Stimulated activated CD8-positive, alpha-beta memory T cell treated with anti-CD3 and anti-CD28 coated beads, Interleukin-12 subunit alpha, Interleukin-12 subunit beta, amount 100 ng/mL, for 24 hours (primary cell): ENCODE measurements around the gene NT5C2.

Source experiments
- DNase-seq: peaks from one replicate; pipeline ENCODE4 v3.0.0-alpha.2; 2020; ENCODE audit errors: extremely low read depth

Gene NT5C2

DNA sequence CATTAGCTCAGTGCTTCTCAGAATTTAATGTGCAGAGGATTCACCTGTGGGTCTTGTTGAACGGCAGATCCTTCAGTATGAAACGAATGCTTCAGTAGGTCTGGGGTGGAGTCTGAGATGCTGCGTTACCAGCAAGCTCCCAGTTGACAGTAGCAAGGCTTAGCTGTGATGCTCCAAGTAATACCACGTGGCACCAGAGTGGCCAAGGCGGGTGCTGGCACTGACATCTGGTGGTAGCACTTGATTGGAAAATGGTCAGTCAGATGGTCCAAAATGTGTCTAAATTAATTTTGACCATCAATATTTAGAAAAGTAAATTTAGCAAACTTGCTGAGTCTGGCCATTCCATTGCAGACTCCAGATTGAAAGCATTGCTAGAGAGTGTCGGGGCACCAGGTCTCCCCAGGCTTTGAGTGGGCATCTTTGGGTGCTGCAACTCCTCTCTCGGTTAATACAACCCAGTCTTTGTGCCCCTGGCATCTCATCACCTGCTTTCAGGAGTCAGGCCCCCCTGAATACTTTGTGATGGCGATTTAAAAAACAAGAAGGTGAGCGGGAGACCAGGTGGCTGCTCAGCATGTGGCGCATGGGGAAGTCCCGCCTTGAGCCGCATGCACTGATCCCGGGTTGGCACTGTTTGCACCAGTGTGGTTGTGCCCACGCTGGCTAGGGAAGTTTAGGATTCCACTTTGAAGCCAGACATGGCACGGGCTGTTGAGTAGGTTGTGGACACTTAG is 130.1 kb downstream of the NT5C2 start:
- DNase-seq: no peak

DNA sequence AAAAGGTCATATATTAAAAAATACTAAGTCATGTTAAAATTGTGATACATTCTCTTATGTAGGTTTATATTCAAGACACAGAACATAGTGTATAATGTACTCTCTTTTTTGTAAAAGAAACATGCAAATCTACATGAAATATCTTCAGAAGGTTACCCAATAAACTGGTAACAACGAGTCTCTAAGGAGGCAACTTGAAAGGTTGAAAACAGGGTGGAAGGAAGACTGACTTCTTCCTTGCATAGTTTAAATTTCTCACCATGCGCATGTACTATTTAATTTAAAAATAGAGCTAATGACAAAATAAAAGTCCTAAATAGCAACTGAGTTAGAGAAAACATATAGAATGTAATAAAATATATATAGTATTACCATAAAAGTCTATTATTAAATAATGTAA is 132.5 kb downstream of the NT5C2 start:
- DNase-seq: no peak

DNA sequence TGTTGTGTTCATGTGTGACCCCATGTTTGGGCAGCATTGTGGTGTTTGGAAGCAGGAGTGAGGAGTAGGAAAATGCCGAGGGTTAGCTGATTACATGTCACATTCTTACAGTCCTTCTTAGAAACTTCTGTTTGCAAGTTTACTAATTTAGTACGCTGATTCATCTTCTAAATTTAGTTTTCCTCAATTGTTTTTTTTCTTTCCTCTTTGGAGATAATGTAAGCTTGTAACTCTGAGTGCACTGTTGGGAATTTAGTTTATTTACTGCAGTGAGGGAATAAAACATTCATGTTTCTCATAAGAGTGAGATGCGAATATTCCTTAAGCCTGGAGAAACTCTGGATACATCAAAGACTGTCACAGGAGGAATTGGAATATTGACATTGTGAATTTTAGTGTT is 135.0 kb downstream of the NT5C2 start:
- no peak for DNase-seq

DNA sequence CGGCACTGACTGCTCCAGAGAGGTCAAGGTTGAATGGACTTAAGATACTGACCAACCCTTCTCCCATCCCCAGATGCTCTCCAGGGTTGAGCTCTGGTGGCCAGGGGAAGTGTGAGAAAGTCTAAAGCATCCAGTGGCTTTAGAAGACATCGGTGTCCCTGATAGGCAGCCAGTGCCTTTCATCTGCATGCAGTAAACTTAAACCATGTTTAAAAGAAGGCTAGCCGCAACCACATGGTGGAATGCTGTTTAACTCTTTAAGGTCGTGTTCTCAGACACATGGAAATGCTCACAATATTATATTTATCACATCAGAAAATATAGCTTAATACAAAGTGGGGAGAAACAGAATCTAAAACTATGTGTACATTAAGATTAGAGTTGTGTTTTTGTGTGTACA is 138.0 kb downstream of the NT5C2 start:
- DNase-seq: no peak

DNA sequence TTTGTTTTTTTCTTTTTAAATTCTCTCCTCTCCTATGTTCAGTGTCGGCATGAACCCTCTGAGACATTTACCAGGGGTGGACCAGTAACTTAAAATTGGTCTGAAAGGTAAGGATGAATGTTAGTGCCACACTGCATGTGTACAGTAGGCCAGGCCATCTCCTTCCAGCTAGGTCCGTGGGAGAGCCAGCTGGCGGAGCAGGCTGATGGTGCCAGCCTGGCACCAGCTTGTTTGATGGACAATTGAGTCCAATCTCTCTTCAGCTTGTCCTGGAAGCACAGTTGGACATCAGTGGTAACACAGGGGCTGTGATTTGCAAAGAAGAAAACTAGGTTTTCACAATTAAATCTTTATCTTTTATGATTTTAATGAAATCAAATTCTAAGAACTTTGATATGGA is 138.5 kb downstream of the NT5C2 start:
- no peak for DNase-seq

DNA sequence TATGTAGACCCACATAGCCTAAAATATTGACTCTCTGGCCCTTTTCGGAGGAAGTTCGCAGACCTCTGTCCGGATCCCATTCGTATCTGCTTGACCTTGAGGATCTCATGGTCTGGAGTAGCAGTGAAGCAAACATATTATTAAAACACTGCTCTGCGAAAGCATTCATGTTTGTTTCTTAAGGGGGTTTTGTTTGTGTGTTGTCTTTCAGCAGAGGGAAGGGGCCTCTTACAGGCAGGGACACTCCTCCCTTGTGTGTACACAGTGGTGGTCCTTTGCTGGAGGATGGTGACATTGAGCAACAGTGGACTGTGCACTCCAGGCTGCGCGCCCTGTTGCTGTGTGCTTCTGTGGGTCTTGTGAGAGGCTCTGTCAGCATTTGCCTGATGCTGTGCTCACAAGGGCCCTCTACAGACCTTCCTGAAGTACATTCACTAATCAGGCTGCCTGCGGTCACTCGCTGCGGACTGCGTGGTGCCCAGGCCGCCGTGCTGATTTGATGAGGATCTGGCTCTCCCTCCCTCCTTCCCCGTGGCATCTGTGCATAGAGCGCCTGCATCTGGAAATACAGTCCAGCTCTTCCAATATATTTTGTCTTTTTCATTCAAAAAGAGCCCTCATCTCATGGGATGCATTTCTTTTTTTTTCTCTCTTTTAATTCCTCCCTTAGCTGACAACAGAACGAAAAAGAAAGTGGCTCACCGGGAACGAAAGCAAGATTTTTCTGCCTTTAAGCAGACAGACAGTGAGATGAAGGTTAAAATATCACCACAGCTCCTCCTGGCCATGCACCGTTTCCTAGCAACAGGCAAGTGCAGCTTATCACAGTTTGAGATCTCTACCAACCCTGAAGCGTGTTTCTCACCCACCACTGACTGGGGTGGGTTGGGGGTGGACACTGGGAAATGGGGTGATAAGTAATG is 139.2 kb downstream of the NT5C2 start:
- DNase-seq: no peak

DNA sequence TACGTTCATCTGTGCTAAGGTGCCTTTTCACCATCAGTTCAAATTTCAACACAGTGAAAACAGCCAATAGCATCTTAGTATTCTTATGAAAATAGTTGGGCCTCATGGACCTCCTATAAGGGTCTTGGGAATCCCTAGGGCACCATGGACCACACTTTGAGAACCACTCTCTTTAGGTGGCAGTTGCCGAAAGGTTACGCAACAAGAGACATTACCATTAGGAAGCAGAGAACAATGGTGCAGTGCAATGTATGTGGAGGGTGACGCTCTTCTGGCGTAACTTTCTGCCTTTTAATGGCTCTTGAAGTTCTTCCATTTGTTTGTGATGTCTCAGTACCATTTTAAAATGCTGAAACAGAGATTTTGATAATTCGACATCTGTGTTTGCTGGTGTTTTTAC is 143.8 kb downstream of the NT5C2 start:
- no peak for DNase-seq

DNA sequence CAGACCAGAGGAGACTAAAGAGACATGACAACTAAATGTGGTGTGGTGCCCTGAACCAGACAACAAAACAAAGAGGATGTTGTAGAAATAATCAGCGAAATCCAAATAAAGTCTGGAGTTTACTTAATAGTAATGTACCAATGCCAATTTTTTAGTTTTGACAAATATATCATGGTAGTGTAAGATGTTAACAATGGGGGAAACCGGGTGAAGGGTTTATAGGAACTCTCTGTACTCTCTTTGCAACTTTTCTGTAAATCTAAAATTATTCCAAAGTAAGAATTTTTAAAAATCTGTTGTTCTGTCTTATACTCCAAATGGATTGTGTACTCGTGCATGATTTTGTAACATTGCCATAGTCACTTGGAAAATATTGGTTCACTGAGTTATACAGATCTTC is 145.7 kb downstream of the NT5C2 start:
- DNase-seq: no peak

DNA sequence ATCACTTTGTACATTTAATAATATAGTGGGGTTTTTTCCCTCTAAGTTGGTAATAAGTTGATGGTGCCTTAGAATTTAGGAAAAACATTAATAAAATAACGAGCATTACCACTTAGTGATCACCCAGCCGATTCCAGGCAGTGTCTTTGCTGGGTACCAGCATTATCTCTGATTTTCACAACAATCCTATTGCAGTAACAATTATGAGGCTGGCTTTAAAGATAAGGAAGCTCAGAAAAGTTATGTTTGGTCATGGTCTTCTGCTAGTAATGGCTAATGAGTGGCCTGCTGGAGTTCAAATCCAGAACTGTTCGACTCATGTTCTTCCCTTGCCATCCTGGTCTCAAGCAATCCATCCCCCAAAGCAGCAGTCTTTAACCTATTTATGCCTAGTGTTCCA is 147.1 kb downstream of the NT5C2 start:
- no peak for DNase-seq

DNA sequence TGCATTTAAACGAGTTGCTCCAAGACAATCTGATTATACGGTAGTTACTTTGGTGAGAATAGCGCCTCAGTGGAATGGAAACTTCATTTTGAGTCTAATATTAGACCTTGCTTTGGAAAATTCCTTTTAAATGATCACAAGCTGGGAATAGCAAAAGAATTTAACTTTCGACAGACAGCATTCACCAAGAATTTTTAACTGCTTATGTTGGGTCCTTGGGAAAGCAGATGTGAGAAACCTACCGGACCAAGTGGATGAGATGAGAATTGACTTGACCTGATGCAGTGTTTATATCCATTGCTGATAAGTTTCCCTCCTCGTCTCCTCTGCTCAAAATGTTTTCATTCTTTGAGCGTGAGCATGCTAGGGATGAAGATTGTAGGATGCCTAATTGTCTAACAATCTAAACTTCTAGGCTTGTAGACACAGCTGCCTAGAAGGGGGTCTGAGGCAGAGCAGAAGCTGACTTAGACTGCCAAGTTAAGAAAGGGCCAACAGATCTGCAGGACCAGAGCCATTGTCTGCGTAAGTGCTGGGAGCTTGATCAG is 148.1 kb downstream of the NT5C2 start:
- DNase-seq: no peak

DNA sequence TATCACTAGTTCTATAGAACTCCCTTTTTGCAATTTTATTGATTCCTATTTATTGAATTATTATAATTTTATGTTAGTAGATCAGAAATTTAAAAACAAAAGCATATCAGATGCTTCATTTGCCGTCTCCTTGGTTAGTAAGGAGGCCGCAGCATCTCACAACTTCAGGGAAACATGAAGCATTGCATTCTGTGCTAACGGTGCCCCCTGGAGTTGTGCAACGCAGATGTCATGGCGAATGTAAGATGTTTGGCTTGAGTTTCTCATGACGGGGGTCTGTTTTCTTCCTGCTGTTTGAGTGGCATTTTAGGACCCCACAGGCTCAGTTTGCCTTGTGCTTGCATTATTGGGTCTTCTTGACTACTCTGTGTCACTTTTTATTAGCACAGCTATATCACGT is 150.2 kb downstream of the NT5C2 start:
- DNase-seq: no peak

DNA sequence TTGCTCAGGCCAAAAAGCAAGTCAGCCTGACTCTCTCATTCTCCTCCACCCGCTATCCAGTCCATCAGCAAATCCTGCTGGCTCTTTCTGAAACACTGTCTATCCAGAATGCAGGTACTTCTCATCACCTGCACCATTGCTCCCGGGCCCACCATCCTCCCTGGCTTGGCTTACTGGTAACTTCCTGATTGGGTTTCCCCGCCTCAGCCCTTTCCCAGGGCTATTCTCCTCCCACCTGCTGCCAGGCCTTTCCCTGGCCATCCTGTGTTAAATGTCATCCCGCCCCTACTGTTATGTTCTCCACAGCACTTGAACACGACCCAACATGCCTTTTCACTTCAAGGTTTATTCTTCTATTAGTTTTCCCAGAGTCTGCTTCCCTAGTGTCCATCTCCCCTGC is 150.9 kb downstream of the NT5C2 start:
- no peak for DNase-seq

DNA sequence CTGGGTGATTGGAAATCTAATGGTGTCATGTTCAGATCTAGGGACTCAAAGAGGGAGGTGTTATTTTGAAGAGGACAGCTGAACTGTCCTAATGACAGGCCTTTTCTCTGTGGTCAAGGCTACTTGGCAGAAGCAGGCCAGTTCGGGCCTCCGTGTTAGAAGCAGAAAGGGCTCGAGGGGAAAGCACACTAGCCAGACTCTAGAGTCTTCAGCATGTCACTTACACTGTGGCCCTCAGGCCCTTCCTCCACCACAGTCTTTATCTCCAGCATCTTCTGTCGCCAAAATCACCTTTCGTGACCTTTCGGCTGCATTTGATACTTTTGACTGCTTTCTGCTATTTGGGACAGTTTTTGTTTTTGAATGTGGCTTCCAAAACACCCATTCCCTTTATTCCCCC is 151.7 kb downstream of the NT5C2 start:
- no peak for DNase-seq

DNA sequence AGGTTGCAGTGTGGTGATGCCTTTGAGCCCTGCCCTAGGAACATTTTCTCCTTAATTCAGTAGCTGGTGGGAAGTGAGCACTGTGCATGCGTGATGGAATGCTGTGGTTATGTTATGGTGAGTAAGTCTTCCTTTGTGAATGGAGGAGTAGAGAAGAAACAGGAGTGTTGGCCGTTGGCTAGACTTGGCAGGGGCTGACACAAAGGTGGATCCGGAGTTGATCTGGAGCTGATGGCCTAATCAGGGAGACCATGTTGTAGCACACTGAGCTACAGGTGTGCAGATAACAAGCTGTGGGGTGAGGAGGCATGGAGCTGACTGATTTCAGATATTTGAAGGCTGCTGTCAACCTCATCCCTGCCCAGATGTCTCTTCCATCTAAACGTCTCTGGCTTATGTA is 152.7 kb downstream of the NT5C2 start:
- no peak for DNase-seq

DNA sequence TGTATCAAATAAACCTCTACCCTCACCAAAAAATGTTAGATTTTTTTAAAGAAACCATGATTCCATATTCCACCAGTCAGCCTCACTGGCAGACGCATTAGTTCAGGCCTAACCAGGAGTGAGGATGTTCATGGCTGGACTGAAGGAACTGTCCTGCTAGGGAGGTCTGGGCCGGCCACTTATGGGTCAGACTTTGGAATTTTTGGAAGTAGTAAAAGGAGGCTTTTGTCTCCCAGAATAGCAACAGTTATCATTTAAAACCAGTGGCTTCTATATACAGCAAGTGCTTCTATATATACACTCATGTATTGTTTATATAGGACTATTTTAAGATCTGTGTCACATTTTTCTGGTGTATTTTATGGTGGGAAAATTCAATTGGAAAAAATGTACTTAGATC is 154.5 kb downstream of the NT5C2 start:
- no peak for DNase-seq
